Heart right ventricle (tissue), 16 donors: Measurements from ENCODE around the gene SPARCL1. TPM values are rescaled to one million over a fixed set of nuclear protein-coding genes. Genes with fewer than 3 reads are reported as not detected.

Experiments
- ATAC-seq, 8 donors: fragments of 200-7000 bp; cut with Tn5 transposase; one replicate each; pipeline ENCODE4 v1.9.1; 2020; ENCODE audit warnings: mild to moderate bottlenecking in 8 of 8, moderate library complexity in 8 of 8, moderate number of reproducible peaks in 1 of 8
- DNase-seq, 2 donors: peaks; one replicate each; pipeline ENCODE4 v3.0.0-alpha.2; 2020
- H3K27ac ChIP-seq, 10 donors: fragments of 200-600 bp; sonication (generic) in 2 of 10; one replicate each; pipeline versions ENCODE4 v1.5.0 to v1.8.0; 2020 to 2022; ENCODE audit warnings: mild to moderate bottlenecking in 3 of 10
- H3K27me3 ChIP-seq, 7 donors: fragments of 200-600 bp; one replicate each; pipeline ENCODE4 v1.8.0; 2021 to 2022; ENCODE audit warnings: mild to moderate bottlenecking in 2 of 7
- H3K36me3 ChIP-seq, 9 donors: fragments of 200-600 bp; sonication (generic) in 1 of 9; one replicate each; pipeline versions ENCODE4 v1.5.0 to v1.8.0; 2020 to 2022; ENCODE audit warnings: mild to moderate bottlenecking in 2 of 9
- H3K4me1 ChIP-seq, 9 donors: fragments of 200-600 bp; sonication (generic) in 1 of 9; one replicate each; pipeline versions ENCODE4 v1.5.0 to v1.8.0; 2020 to 2022; ENCODE audit warnings: mild to moderate bottlenecking in 4 of 9
- H3K4me3 ChIP-seq, 10 donors: fragments of 200-600 bp; sonication (generic) in 2 of 10; one replicate each; pipeline versions ENCODE4 v1.5.0 to v1.8.0; 2020 to 2022; ENCODE audit warnings: mild to moderate bottlenecking in 7 of 10, moderate library complexity in 2 of 10
- H3K9me3 ChIP-seq, 11 donors: fragments of 200-600 bp in 10 of 11; sonication (generic) in 2 of 11; one replicate each; pipeline versions ENCODE4 v1.5.0 to v1.8.0; 2013 to 2022; ENCODE audit warnings: mild to moderate bottlenecking in 2 of 11, control low read depth in 1 of 11, moderate library complexity in 1 of 11
- WGBS, 2 donors: extraction: QIAGEN DNeasy Blood & Tissue Kit; methylation state at CpG; one replicate each; pipeline ENCODE4 v1.1.7; 2013; ENCODE audit warnings: inconsistent platforms in 1 of 2; 5-methylcytosine and 5-hydroxymethylcytosine counted together
- intact Hi-C, 10 donors: fragments of 100-400 bp; cut with DNase I; formaldehyde crosslinking; loops; one replicate each; pipeline versions ENCODE4 v1.11.1 to v1.14.2; 2022
- polyA plus RNA-seq, 2 donors: library from polyadenylated mRNA; stranded (reverse); fragments of 200-250 nt; gene quantifications; one replicate each; pipeline ENCODE4 v1.2.3, GENCODE V29; 2013
- total RNA-seq, 10 donors: library from RNA; stranded (reverse); fragmentation: NEBNext Ultra II Directional in 3 of 10; extraction: Animal tissue kit (Norgen Biotek cat#: 25700) in 3 of 10; gene quantifications; one replicate each; pipeline versions ENCODE4 v1.2.1 to v1.2.4, GENCODE V29; 2021 to 2023
- TF ChIP-seq, protein P1 (sequence below), 9 donors: fragments of 200-600 bp; sonication (generic) in 2 of 9; IDR thresholded peaks; one replicate each; pipeline versions ENCODE4 v1.5.0 to v1.8.0; 2021 to 2022; ENCODE audit warnings: antibody characterized with exemption in 9 of 9, mild to moderate bottlenecking in 5 of 9, moderate library complexity in 1 of 9
- donor health status: Arrhythmogenic right ventricular cardiomyopathy.
- donor health status: ischemic (EF 13 %, LVEDD 7.1; RV severe dilation, severe dysfunction).
- donor health status: healthy with polysubstance abuse.
- donor health status: DM: no; HTN: yes; CAD: no.
- donor health status: DM: no; HTN: no; CAD: no.
- donor health status: ischemic (EF 25% LVEDD 6.9; RV normal size, moderate dysfunction).
- donor health status: ischemic (EF 25% LVEDD 5.7; RV mildly dilated, moderate dysfunction).
- donor health status: healthy.
- donor health status: DM: yes; HTN: yes; CAD: no.
- donor health status: Ischemic cardiomyopathy.
- donor health status: ischemic (EF 35%, LVEDD 5.7; RV mildly dilated, moderate dysfunction).
- donor health status: nonischemic (EF 11% LVEDD 7.7; RV severe dilation, severe dysfunction).
- donor health status: DM: yes; HTN: yes; CAD: no.
- donor health status: PGD.
- donor health status: ischemic (EF 29% LVEDD 5.4; RV normal size, mild dysfunction).
- donor health status: nonischemic (EF 23%, LVEDD 6.1; RV moderate dilation, normal function).

The SPARCL1 gene
- total and polyA plus RNA-seq, 12 donors: 131 to 553 (median 232) TPM

DNA sequence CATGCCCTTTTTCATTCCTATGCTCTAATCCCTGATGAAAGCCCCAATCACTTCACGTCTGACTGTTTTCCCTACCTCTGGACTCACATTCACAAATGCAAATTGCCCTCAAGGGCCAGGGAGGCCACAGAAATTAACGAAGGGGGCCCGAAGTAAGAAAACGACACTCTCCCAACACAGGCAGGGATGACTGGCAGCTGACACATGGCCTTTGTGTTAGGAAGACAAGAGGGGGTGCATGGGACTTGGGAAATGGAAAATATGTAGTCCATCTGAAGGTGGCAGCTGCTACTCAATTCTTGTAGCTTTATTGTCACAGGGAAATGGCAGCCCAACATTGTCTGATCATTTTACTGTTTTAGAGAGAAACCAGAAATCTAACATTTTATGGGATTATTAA lies 12.3 kb upstream of the SPARCL1 start:
- Histone ChIP-seq H3K27me3 (no peaks in the 10 kb centered on the region), H3K36me3 (no peaks in the 10 kb centered on the region), H3K4me1 (peaks cover 0 to 32% (median 5%) of the 10 kb centered on the region in 9 donors), H3K27ac (peak overlapping the region; percentile 1 to 85 (median 61)), H3K9me3 (peaks cover 0 to 6% (median 0%) of the 10 kb centered on the region in 11 donors), H3K4me3 (no peak overlapping the region)
- 45 to 63% methylated on average over 4 of the region's 4 CpGs for WGBS, 2 donors
- intact Hi-C loops: loop anchor here in 8 of 10 donors (5.0 to 10.0 kb wide), 10 partner anchors 73 to 306 kb away; partner anchors contain the start of gene MEPE (in 1 of the 8)
- no peak for ATAC-seq
- no peak for DNase-seq
- TF ChIP-seq, protein P1, sequence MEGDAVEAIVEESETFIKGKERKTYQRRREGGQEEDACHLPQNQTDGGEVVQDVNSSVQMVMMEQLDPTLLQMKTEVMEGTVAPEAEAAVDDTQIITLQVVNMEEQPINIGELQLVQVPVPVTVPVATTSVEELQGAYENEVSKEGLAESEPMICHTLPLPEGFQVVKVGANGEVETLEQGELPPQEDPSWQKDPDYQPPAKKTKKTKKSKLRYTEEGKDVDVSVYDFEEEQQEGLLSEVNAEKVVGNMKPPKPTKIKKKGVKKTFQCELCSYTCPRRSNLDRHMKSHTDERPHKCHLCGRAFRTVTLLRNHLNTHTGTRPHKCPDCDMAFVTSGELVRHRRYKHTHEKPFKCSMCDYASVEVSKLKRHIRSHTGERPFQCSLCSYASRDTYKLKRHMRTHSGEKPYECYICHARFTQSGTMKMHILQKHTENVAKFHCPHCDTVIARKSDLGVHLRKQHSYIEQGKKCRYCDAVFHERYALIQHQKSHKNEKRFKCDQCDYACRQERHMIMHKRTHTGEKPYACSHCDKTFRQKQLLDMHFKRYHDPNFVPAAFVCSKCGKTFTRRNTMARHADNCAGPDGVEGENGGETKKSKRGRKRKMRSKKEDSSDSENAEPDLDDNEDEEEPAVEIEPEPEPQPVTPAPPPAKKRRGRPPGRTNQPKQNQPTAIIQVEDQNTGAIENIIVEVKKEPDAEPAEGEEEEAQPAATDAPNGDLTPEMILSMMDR (IDR thresholded peaks at IDR 0.05): no peak

DNA sequence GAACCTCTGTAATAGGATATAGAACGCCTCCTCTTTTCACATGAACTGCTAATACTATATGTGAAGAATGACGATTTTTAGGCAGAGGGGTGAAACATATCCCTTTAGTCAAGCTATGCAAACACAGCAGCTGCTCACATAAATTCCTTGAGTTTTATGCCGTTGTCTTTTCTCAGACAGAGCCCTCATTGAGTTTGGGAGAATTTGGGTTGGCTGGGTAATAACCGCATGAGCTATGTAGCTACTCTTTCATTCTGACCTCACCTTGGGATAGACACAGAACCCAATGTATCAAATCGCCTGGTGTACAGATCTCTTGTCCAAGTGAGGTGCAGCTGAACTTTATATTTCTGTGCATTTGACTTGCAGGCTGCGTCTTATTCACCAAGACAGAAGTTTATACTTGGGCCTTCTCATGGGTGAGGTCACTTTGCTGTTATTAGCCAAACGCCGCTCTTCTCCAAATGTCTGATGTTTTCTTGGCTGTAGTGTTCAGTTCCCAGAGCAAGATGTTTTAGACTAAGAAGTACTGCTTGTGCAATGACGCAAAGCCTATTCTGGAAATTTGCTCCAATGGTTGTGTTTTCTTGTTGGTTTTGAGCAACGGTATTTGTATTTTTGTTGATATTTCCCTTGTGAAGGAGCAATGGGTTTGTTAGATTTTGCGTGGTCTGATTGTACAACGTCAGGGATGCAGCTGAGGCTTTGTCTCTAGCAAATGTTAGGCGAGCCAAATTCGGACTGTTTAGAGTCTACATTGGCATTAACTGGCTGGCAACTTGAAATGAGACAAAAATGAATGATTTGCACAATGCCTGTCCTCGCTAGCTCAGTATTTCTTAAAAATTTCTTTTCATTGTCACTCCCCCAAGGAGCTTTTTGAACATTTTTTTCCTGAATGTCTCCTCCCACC lies 11.2 kb upstream of the SPARCL1 start:
- TF ChIP-seq, protein P1 (IDR thresholded peaks at IDR 0.05): no peak
- Histone ChIP-seq H3K27ac (peak overlapping the region; percentile 1 to 85 (median 61)), H3K36me3 (no peaks in the 10 kb centered on the region), H3K27me3 (no peaks in the 10 kb centered on the region), H3K9me3 (peaks cover 0 to 7% (median 0%) of the 10 kb centered on the region in 11 donors), H3K4me1 (peaks cover 0 to 32% (median 5%) of the 10 kb centered on the region in 9 donors), H3K4me3 (no peak overlapping the region)
- 71 to 79% methylated on average over 15 of the region's 15 CpGs for whole genome bisulfite sequencing, 2 donors
- ATAC-seq: peak; percentile 78 to 94 (median 90)
- intact Hi-C loops: loop anchor here in 8 of 10 donors (5.0 to 10.0 kb wide), 10 partner anchors 74 to 307 kb away; partner anchors contain the start of gene MEPE (in 1 of the 8)
- peak in 1 of 2 donors; percentile 65 for DNase-seq

- Histone ChIP-seq H3K4me1 (peaks cover 3 to 36% (median 29%) of the 10 kb centered on the region in 9 donors), H3K4me3 (no peak overlapping the region), H3K27ac (peak overlapping the region in 6 of 10 donors; percentile 84 to 93 (median 88)), H3K36me3 (no peaks in the 10 kb centered on the region), H3K27me3 (no peaks in the 10 kb centered on the region), H3K9me3 (peaks cover 0 to 16% (median 0%) of the 10 kb centered on the region in 11 donors)
- ATAC-seq (no peak), DNase-seq (no peak)
- 96 to 98% methylated on average over 1 of the region's 1 CpG for WGBS, 2 donors
- TF ChIP-seq, protein P1 (IDR thresholded peaks at IDR 0.05): no peak
- intact Hi-C loops: loop anchor here in 1 of 10 donors (5.0 kb wide), 1 partner anchor 181 kb away; no protein-coding TSS in a partner anchor
These were observed 3.7 kb upstream of the SPARCL1 start for GRCh38 chr4:87532907-87533306.

- Histone ChIP-seq H3K36me3 (no peaks in the 10 kb centered on the region), H3K27ac (peak overlapping the region; percentile 72 to 93 (median 87)), H3K4me3 (no peak overlapping the region), H3K9me3 (peaks cover 0 to 16% (median 0%) of the 10 kb centered on the region in 11 donors), H3K4me1 (peaks cover 3 to 38% (median 29%) of the 10 kb centered on the region in 9 donors), H3K27me3 (no peaks in the 10 kb centered on the region)
- intact Hi-C loops: loop anchor here in 1 of 10 donors (5.0 kb wide), 1 partner anchor 180 kb away; no protein-coding TSS in a partner anchor
- TF ChIP-seq, protein P1 (IDR thresholded peaks at IDR 0.05): no peak
- WGBS, 2 donors: 60 to 62% methylated on average over 1 of the region's 1 CpG
- DNase-seq (no peak), ATAC-seq (no peak)
These were observed 2.9 kb upstream of the SPARCL1 start for GRCh38 chr4:87532109-87532508.
